Mesodermal cell (in vitro differentiated cells): ENCODE results near the gene COL4A5.

ENCODE experiments used
- H3K27ac ChIP-seq: 2 replicates; pipeline ENCODE4 v1.7.0; 2013; ENCODE audit warnings: mild to moderate bottlenecking, low read depth, low read length, moderate library complexity; ENCODE audit not compliant: severe bottlenecking
- H3K36me3 ChIP-seq: 2 replicates; pipeline ENCODE4 v1.7.1; 2013; ENCODE audit warnings: mild to moderate bottlenecking, low read length, moderate library complexity; ENCODE audit not compliant: control insufficient read depth, insufficient read depth
- H3K4me1 ChIP-seq: one replicate; pipeline ENCODE4 v1.7.1; 2013; ENCODE audit warnings: mild to moderate bottlenecking, low read length; ENCODE audit not compliant: insufficient read depth, control insufficient read depth, poor library complexity, severe bottlenecking
- H3K4me3 ChIP-seq: 2 replicates; pipeline ENCODE4 v1.7.0; 2013; ENCODE audit warnings: low read length, control low read depth, mild to moderate bottlenecking; ENCODE audit not compliant: insufficient read depth, poor library complexity, severe bottlenecking; ENCODE audit errors: extremely low read depth
- H3K9me3 ChIP-seq: 2 replicates; pipeline ENCODE4 v1.7.1; 2013; ENCODE audit warnings: mild to moderate bottlenecking, low read length, moderate library complexity; ENCODE audit not compliant: control insufficient read depth
- WGBS, 2 experiments: methylation state at CpG; one replicate each; pipeline ENCODE4 v1.1.5; 2013; ENCODE audit warnings: missing lambda C conversion rate in 2 of 2; ENCODE audit not compliant: insufficient coverage in 2 of 2; 5-methylcytosine and 5-hydroxymethylcytosine counted together

Gene COL4A5

GRCh38 chrX:108537005-108537404 lies 97.4 kb downstream of the COL4A5 start:
- Histone ChIP-seq H3K9me3 (no peaks in the 10 kb centered on the region), H3K4me1 (no peaks in the 10 kb centered on the region), H3K36me3 (peaks cover 13% of the 10 kb centered on the region), H3K4me3 (no peak overlapping the region), H3K27ac (no peak overlapping the region)
- no CpG with 5 or more reads among the region's 2 CpGs for WGBS, 2 experiments

DNA sequence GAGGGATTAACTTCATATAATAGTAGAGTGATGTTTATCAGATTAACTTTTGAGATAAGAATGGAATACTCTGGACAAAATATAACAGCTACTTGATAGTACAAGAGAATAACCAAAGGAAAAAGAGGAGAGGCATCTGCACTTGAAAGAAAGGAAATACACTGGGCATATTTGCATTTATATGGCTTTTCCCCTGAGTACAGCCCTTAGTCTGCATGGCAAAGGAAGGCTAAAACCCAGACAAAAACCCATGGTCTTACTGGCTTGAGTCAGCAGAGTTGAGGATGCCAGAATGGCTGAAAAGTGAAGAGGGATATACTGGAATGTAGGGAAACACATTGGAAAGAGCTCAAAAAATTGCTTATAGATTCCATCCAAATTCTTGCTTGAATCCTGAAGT lies 101.6 kb downstream of the COL4A5 start:
- H3K36me3 ChIP-seq: peaks cover 13% of the 10 kb centered on the region
- H3K4me3 ChIP-seq: no peak overlapping the region

GRCh38 chrX:108557580-108557979 lies 117.9 kb downstream of the COL4A5 start:
- no peak overlapping the region for H3K27ac ChIP-seq
- WGBS, 2 experiments: no CpG with 5 or more reads among the region's 4 CpGs
- H3K36me3 ChIP-seq: peaks cover 9% of the 10 kb centered on the region

More for the DNA sequence above, 101.6 kb downstream of the COL4A5 start:
- Histone ChIP-seq H3K27ac (no peak overlapping the region), H3K9me3 (no peaks in the 10 kb centered on the region), H3K4me1 (no peaks in the 10 kb centered on the region)

DNA sequence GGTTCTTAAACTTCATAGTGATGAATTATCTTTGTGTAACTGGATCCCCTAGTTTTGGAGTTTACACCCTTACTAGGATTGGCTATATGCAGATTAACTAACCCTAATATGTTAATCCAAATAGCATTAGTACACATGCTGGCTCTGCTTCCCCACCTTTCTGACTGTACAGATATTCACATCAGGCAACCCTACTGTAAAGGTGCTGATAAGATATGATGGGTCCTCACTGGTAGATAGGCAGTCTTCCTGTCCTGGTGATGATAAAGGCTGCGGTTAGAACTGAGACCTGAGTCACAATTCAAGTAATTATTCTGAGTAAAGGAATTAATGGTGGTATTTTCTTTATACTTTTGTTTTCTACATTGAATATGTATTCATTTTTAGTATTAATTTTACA lies 118.6 kb downstream of the COL4A5 start:
- WGBS, 2 experiments: no CpG with 5 or more reads among the region's 1 CpG
- H3K4me3 ChIP-seq: no peak overlapping the region
- no peaks in the 10 kb centered on the region for H3K4me1 ChIP-seq
- no peak overlapping the region for H3K27ac ChIP-seq
- peaks cover 9% of the 10 kb centered on the region for H3K36me3 ChIP-seq
- no peaks in the 10 kb centered on the region for H3K9me3 ChIP-seq

More at GRCh38 chrX:108557580-108557979, 117.9 kb downstream of the COL4A5 start:
- H3K4me1 ChIP-seq: no peaks in the 10 kb centered on the region
- H3K4me3 ChIP-seq: no peak overlapping the region
- no peaks in the 10 kb centered on the region for H3K9me3 ChIP-seq

- Histone ChIP-seq H3K27ac (no peak overlapping the region), H3K36me3 (peaks cover 30% of the 10 kb centered on the region), H3K4me1 (no peaks in the 10 kb centered on the region), H3K4me3 (no peak overlapping the region), H3K9me3 (no peaks in the 10 kb centered on the region)
Observed at GRCh38 chrX:108573136-108573535, 133.5 kb downstream of the COL4A5 start.

- no peak overlapping the region for H3K4me3 ChIP-seq
- H3K27ac ChIP-seq: no peak overlapping the region
- peaks cover 17% of the 10 kb centered on the region for H3K36me3 ChIP-seq
- no peaks in the 10 kb centered on the region for H3K9me3 ChIP-seq
- no peaks in the 10 kb centered on the region for H3K4me1 ChIP-seq
- no CpG with 5 or more reads among the region's 1 CpG for WGBS, 2 experiments
Observed at GRCh38 chrX:108582151-108582550, 142.5 kb downstream of the COL4A5 start.

GRCh38 chrX:108584617-108585211 lies 145.1 kb downstream of the COL4A5 start:
- Histone ChIP-seq H3K4me3 (no peak overlapping the region), H3K4me1 (no peaks in the 10 kb centered on the region), H3K36me3 (peaks cover 12% of the 10 kb centered on the region), H3K27ac (no peak overlapping the region), H3K9me3 (no peaks in the 10 kb centered on the region)
- no CpG with 5 or more reads among the region's 2 CpGs for WGBS, 2 experiments

DNA sequence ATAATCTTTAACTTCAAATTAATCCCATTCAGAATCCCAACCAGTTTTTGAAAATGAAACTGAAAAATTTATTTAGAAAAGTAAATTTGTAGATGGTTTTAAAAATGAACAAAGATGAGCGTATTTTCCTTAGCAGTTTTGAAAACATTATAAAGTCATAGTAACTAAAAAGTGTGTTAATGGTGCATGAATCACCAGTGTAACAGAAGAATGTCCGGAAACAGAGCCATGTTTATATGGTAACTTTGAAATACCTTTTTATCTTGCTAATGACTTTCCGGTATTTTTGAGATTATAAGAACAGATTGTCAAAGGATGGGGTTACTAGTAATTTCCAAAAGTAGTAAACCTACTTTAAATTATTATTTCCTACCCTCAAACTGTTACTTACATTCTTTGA lies 150.9 kb downstream of the COL4A5 start:
- Histone ChIP-seq H3K36me3 (peaks cover 28% of the 10 kb centered on the region), H3K4me3 (no peak overlapping the region), H3K9me3 (no peaks in the 10 kb centered on the region), H3K4me1 (no peaks in the 10 kb centered on the region), H3K27ac (no peak overlapping the region)
- 100% methylated on average over 1 of the region's 3 CpGs; no CpG with 5 or more reads in 1 of the 2 experiments for WGBS, 2 experiments

GRCh38 chrX:108601276-108601675 lies 161.6 kb downstream of the COL4A5 start:
- WGBS, 2 experiments: no CpG with 5 or more reads among the region's 4 CpGs
- H3K36me3 ChIP-seq: peaks cover 38% of the 10 kb centered on the region
- no peak overlapping the region for H3K4me3 ChIP-seq
- H3K27ac ChIP-seq: no peak overlapping the region
- no peaks in the 10 kb centered on the region for H3K4me1 ChIP-seq
- no peaks in the 10 kb centered on the region for H3K9me3 ChIP-seq

DNA sequence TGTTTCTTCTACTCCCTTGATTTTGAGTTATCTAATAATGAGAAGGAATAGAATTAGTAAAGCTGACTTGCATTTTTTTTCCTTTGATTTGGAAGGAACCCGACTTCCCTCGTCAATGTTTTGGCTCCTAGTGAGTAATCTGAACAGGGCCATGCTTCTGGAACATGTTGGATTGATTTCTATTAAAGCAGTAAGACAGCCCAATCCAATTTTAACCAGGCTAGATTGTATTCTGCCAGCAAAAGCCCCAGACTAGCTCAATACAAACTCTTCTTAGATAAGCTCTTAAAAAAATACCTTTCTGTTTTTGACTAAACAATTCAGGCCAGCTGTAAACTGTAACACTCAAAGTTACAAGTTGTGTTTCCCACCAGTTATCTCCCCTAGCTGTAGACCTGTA lies 170.5 kb downstream of the COL4A5 start:
- WGBS, 2 experiments: no CpG with 5 or more reads among the region's 2 CpGs
- Histone ChIP-seq H3K9me3 (no peaks in the 10 kb centered on the region), H3K36me3 (peaks cover 15% of the 10 kb centered on the region)

DNA sequence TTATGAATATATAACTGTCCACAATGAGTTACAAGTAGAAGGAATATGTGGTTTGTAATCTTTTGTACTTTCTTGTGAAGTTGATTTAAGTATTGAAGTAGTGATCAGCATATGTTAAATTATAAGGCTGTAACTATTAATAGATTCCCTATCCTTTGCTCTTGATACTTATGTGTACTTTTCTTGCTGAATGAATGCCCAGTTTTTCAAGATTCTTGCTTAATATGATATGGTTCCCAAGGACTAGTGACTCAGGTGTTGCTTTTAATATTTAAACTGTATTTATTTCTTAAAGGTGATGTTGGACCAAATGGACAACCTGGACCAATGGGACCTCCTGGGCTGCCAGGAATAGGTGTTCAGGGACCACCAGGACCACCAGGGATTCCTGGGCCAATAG lies 175.0 kb downstream of the COL4A5 start:
- Histone ChIP-seq H3K36me3 (no peaks in the 10 kb centered on the region), H3K4me1 (no peaks in the 10 kb centered on the region), H3K9me3 (no peaks in the 10 kb centered on the region), H3K4me3 (no peak overlapping the region), H3K27ac (no peak overlapping the region)

More for the DNA sequence above, 170.5 kb downstream of the COL4A5 start:
- Histone ChIP-seq H3K4me3 (no peak overlapping the region), H3K27ac (no peak overlapping the region), H3K4me1 (no peaks in the 10 kb centered on the region)
